ENCODE data around the gene NOB1.
"Not testable (repeated sequence)": the region's sequence is repeated elsewhere in the genome, so short reads cannot be mapped to it uniquely, and the experiment has no call there.

NOB1 gene
- 21.8 to 144 (median 69.5) reads per million in 3 experiments for total RNA-seq

DNA sequence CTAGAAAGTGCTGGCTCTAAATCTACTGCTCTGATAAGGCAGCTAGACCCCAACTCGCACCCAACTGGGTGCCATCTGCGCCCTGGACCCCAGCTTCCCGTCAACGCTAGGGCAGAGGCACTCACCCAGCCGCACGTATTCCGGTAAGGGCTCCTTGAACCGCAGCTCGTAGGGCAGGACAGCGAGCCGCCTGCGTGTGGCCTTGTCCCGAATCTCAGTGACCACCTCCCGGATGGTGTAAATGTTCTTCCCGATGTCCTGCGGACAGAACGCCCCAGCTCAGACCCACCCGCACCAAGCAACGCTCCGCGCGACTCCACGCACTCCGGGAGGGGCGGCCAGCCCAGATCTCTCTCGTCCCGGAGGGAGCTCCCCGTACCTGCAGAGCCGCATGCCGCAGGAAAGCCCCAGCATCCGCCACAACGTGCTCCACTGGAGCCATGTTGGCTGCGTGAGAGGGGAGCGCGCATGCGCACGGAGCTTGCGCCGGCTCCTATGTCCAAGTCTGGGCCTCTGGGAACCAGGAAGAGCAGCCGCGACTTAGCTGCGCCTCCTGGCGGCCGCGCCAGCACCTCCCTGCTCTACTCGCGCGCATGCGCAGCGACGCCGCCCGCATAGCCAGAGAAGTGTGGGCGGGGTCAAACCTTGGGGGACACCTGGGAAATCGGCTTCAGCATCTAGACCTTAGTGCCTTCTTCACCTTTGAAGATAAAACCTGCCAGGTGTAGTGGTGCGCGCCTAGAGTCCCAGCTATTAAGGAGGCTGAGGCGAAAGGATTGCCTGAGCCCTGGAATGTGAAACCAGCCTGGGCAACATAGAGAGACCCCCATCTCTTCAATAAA is at the start of gene NOB1:
Gene NOB1 (minus strand): TSS at position 458 of the 842 bp plus-strand sequence. CDS start 16 bp downstream, at position 442.
- peak; percentile 98 for DNase-seq

DNA sequence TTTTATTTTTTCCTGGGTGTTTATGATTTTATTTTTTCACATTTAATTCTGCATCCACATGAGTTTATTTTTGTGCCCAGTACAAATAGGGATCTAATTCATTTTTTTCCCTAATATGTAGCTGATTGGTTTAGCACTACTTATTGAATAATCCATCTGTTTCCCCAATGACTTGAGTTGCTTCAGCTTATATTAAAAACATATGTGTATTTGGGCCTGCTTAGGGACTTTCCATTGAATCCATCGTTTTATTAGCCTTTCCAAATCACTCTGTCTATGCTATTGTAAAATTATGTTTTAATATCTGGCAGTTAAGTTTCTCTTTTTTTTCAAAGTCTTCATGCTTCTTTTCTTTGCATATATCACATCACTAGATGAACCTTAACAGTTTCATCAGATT is 49.6 kb upstream of the NOB1 start:
- no peak for DNase-seq

DNA sequence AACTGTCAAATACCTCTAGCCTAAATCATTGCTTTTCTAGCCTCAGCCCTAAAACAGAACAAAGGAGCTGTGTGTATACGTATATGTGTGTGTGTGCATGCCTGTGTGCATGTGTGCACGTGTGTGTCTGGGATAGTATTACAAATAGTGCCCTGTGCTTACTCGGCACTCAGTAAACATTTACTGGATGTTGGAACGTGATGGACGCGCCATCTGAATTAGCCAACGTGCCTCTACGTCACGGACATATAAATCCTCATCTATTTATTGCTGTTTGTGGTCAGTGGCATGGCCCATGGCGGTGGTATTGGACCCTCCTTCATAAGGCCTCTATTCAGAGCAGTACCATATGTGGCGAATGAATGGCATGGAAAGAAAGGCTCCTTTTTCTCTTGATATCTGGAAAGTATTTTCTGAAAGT is 44.9 kb upstream of the NOB1 start:
- DNase-seq, result no peak

DNA sequence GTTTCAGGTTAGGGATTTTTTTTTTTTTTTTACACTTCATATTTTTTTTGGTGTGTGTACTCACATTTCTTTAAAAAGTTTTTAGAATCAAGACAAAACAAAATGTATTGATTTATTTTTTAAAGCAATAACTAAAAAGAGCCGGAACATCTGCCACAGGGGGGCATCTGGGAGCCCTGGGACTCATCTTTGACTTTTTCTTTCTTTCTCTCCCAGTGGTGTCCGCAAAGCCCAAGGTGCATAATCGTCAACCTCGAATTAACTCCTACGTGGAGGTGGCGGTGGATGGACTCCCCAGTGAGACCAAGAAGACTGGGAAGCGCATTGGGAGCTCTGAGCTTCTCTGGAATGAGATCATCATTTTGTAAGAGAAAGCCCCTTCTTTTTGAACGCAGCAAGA is 43.7 kb upstream of the NOB1 start:
- DNase-seq, result no peak

DNA sequence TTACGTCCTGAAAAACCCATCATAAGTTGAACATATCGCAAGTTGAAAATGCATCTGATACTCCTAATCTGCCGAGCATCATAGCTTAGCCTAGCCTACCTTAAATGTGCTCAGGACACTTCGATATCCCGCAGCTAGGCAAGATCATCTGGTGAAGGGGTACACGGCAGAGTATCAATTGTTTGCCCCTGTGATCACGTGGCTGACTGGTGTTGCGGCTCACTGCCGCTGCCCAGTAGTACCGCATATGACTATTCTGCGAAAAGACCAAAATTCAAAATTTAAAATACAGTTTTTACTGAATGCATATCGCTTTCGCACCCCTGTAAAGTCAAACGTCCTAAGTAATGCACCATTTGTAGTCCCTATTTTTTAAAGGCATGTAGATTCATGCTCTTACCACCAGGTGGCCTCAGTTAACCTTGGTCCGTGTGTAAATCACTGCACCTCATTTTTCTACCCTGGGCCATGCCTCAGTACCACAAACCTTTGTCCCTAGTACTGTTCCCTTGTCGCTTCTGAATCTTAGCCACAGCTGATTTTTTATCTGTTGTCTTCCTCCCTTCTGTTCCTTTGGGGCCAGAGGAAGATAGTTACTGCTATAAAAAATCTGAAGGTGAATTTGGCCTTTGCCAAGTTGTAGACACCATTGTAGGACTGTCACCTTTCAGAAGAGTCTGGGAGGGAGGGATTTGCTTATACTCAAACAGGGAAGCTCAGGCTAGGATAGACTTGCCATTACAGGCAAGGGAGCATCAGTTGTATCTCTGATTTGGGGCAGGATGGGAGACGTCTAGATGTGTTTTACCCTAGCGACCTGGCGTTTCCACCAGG is 41.8 kb upstream of the NOB1 start:
- peak; percentile 25 for DNase-seq

DNA sequence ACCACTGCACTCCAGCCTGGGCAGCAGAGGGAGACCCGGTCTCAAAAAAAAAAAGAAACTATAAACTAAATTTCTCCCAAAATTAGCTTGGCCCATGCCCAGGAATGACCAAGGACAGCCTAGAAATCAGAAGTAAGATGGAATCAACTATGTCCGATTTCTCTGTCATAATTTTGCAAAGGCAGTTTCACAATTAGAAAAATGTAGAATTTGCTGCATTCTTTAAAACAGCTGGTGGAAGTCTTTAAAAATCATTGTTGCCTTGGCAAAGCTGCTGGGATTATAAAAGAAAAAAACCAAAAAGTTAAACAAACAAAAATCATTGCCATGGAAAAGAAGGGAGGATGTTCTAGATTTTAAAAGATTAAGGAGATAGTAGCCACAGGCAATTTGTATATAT is 39.8 kb upstream of the NOB1 start:
- no peak for DNase-seq

DNA sequence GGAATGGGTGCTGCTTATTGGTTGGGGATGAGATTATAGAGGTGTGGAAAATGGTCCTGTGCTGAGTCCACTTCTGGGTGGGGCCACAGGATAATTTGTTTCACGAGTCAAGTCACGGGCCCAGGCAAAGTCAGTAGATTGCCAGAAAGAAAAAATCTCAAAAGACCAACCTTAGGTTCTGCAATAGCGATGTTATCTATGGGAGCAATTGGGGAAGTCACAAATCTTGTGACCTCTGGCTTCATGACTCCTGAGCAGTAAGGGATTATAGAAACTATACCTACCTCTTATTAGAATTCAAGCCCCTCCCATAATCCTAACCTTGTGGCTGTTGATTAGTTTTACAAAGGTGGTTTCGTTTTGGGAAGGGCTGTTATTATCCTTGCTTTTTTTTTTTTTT is 38.8 kb upstream of the NOB1 start:
- DNase-seq, result no peak

DNA sequence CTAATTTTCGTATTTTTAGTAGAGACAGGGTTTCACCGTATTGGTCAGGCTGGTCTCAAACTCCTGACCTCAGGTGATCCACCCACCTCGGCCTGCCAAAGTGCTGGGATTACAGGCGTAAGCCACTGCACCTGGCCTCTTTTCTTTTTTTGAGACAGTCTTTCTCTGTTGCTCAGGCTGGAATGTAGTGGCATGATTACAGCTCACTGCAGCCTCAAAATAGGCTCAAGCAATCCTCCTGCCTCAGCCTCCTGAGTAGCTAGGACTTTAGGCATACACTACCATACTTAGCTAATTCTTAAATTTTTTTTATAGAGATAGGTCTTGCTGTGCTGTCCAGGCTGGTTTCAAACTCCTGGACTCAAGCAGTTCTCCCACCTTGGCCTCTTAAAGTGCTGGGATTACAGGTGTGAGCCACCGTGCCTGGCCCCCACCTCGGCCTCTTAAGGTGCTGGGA is 36.7 kb upstream of the NOB1 start:
- DNase-seq, result not testable (repeated sequence)

DNA sequence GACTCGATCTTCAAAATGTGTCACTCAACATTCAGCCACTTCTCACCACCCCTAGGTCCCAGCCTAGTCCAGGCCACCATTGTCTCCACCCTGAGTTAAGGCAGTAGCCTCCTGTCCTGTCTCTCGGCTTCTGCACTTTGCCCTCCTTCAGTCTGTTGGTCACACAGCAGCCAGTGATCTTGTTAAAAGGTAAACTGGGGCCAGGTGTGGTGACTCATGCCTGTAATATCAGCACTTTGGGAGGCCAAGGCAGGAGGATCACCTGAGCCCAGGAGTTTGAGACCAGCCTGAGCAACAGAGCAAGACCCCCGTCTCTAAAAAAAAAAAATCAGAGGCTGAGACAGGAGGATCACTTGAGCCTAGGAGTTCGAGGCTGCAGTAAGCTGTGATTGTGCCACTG is 33.2 kb upstream of the NOB1 start:
- no peak for DNase-seq

DNA sequence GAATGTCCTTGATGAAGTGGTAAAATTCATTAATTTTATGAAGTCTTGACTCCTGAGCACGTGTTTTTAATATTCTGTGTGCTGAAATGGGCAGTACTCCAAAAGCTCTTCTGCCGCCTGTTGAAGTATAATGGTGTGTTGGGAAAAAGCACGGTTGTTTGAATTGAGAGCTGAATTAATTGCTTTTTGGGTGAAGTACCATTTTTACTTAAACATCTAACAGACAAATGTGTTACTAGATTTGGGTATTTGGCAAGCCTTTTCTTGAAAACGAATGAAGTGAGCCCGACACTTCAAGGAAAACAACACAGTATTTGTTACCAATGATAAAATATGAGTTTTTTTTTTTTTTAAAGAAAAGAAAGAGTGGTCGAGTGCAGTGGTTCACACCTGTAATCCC is 29.9 kb upstream of the NOB1 start:
- no peak for DNase-seq

DNA sequence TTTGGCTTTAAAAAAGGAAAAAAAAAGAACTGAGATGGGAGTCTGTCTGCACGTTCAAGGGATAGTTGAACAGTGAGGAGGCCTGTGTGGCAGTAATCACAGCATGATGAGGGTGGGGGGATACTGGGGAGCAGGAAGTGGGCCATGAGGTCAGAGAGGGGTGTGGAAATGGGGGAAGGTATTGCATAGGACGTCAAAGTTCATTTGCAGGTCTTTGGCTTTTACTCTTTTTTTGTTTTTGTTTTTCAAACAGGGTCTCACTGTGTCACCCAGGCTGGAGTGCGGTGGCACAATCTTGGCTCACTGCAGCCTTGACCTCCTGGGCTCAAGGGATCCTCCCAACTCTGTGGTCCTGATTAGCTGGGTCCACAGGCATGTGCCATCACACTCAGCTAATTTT is 26.4 kb upstream of the NOB1 start:
- no peak for DNase-seq

DNA sequence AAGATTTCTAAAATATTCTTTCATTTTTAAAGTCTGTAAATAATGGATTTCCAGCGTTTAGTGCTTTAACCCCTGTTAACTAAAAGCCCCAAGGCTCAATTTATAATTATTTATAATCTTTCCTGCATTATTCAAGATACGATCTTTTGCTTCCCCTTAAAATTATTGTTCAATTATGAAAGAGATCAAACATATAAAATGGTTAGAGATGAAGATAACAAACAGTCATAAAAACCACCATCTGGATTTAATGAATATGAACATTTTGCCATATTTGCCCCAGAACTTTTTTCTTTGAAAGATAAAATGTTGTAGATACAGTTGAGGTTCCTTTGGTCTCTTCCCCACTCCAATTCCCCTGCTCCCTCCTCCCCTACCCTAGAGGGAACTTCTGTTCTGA is 25.0 kb upstream of the NOB1 start:
- no peak for DNase-seq

DNA sequence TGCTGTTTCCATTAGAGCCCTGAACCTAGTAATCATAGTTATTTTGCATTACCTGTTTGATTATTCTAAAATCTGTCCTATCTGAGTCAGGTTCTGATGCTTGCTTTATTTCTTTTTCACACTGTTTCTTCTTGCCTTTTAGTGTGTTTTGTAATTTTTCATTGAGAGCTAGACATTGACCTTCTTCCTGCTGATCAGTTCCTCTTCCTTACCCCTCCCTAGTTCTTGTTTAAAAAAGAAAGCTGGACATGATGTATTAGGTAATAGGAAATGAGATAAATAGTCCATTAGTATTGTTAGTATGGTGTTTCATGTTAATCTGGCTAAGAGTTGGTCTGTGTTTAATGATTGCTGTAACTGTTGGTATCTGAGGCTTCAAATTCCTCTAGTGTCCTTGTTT is 20.8 kb upstream of the NOB1 start:
- no peak for DNase-seq

DNA sequence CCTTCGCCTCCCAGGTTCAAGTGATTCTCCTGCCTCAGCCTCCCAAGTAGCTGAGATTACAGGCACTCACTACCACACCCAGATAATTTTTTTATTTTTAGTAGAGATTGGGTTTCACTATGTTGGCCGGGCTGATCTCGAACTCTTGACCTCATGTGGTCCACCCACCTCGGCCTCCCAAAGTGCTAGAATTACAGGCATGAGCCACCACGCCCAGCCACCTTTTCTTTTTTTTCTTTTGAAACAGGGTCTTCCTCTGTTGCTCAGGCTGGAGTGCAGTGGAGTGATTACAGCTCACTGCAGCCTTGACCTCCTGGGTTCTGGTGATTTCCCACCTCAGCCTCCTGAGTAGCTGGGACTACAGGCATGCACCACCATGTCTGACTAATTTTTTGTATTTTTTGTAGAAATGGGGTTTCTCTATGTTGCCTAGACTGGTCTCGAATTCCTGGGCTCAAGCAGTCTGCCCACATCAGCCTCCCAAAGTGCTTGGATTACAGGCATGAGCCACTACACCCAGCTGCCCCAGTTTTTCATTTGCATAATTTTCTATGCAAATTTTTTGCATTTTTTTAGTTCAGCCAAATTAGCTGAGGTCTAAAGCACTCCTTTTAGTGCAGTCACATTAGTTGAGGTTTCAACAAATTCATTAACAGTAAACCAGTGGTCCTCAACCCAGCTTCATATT is 18.7 kb upstream of the NOB1 start:
- no peak for DNase-seq

DNA sequence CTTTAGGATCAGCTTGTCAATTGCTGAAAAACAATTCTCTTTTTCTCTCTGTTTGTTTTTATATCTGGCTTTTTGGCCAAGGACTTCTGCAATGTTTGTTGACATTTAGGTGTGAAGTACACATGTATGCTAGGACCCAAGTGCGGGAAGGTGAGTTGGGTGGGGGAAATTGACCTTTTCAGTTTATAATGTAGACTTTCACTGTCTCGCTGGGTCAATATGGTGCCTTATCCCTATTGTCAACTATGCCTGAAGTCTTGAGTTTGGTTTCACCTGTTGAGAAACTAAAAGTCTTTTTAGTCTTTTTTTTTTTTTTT is 16.9 kb upstream of the NOB1 start:
- DNase-seq, result no peak

DNA sequence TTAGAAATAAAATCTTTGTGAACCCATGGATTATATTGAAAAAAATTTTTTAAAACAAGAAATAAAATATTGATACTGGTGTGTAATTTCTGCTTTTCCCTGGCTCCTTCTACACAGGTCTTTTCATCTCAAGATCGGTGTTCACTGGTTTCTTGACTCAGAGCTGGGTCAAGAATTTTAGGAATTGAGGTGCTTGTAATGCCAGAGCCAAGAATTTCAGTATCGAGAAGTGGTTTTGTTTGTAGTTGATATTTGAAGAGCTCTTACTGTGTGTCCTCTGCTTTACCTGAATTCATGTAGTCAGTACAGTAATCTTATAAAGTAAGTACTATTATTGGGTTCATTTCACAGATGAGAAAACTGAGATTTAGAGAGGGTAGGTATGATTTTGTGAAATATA is 14.7 kb upstream of the NOB1 start:
- no peak for DNase-seq

DNA sequence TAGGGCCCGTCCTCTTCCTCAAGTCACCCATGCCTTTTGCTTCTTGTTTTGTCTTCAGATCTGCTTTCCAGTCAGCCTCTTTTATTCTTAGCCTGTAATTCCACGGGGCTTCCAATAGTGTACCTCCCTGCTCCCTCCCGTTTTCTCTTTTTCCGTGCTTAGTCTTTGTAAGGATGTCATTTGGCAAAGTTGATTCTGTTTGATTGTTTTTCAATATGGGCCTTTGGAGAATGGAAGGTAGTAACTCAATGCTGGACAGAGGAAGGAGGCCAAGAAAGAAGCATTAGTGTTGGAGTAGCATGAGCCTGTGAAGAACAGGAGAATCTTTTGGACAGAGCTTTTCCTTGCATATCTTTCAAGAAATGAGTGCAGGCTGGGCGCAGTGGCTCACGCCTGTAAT is 13.9 kb upstream of the NOB1 start:
- no peak for DNase-seq

DNA sequence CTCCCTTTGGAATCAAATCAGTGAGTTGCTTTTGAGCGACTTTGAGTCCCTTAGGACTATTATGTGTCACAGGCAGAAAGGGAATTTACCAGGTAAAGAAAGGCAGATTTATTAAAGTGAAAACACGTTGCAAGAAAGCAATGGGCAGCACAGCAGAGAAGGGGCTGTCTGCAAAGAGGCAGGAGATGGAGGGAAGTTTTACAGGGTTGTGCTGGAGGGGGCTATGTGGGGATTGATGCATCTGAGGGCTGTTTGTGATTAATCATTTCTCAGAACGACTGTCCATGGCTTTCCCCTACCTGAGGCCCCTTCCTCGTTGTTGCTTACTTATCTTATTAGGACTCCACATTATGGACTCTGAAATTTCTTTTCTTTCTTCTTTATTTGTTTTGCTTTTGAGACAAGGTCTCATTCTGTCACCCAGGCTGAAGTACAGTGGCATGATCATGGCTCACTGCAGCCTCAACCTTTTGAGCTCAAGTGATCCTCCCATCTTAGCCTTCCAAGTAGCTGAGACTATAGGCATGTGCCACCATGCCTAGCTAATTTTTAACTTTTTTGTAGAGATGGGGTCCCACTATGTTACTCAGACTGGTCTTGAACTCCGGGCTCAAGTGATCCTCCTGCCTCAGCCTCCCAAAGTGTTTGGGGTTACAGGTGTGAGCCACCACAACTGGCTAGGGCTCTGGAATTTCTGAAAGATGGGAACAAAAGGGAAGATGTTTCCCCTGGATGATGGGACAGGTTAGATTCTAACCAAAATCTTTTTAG is 12.9 kb upstream of the NOB1 start:
- no peak for DNase-seq

DNA sequence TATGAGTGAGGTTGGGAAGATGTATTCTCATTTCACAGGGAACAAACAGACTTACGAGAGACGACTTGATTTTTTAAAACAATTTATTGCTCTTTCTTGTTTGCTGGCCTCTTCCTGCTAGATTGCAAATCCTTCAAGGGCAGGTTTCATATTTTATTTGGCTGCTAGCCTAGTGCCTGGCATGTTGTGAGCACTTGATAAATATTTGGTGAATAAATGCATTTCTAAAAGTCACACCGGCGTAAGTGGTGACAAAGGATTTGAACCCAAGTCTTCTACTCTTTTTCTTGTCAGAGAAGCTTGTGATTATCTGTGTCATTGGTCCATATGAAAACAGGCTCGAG is 8.8 kb upstream of the NOB1 start:
- DNase-seq, result no peak

DNA sequence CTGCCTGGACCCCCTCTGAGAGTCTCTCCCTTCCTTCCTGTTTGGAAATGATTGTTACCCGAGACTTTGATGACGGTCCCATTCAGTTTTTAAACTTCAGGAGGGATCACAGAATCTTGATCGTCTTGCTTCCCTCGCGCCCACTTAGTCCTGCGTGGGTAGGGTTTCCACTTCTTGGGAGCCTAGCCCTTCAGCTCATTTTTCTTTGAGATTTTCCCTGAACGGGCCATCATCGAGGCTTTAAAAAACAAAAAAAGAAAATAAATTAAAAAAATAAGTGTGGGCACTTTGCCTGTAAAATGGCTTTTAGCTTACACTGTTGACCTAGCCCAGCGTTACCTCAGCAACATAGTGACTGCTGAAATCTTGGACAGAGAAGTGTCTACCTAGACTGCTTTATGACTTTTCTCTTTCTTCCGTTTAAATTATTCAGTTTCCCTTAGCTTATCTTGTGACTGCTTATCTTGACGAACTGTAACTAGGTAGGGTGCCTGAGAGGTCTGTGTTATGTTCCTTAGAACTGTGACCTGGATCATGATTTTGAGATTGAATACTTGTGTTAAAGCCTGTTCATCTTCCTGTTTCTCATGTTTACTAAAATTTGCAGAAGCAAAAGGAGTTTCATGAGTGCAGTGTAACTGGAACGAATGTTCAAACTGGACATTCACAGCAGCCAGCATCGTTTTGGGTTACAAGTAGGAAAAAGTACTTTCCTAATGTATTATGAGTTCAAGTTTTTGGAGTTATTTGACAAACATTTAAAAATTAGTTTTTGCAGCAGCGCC is 8.3 kb upstream of the NOB1 start:
- DNase-seq, result peak; percentile 24

DNA sequence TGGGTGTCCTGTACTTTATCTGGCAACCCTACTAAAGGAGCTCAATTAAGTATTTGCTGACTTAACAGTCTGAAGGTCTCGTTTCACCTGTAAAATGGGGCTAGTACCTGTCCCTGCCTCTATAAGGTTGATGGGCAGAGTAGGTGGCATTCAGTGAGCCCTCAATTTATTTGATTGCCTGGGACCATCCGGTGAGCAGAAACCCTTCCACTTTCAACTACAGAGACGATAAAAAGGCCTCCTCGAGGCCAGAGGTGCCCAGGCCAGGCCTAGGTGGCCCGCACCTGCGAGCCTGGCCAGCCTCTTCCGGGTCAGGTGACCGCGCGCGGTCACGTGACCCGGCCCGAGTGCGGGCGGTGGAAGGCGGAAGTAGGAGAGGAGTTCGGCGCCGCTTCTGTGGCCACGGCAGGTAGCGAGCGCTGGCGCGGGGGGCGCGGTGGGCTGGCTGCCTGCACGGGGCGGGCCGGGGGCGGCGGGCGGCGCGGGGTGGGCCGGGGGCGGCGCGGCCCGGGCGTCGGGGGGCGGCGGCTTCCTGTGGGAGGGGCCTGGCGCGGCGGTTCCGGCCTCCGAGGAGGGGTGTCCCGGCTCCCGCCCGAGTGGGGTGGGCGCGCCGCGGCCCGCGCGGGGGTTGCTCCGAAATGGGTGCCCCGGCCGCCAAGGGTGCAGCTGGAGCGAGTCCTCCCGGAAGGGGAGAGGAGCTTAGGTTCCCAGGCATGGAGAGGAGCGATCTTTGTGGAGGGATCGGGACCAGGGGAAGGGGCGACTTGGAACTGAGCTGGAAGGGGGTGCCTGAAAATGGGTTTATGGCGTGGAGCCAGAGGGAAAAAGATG is 7.5 kb upstream of the NOB1 start, which contains the start of gene WWP2:
Gene WWP2 (plus strand): TSS at position 350 of the 831 bp plus-strand sequence. CDS start 24,679 bp downstream, outside the sequence.
- peak; percentile 77 for DNase-seq
